ENCODE data around the gene HAND1.

HAND1 gene

DNA sequence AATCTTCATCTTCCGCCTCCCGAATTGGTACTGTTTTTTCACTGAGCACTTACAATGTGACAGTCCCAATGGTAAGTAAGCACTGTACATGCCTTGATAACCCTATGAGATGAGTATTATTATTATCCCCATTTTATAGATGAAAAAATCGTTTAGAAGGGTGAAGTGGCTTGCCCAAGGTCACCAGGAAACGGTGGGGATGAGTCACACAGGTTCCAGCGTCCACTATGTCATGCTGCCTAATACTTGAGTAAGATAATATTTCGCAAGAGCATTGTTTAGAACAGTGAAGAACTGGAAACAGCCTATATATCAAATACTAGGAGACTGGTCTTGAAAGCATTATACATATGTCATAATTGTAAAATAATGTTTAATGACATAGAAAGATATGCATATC is 12.9 kb downstream of the HAND1 start:
- H3K27ac ChIP-seq: no peak overlapping the region

DNA sequence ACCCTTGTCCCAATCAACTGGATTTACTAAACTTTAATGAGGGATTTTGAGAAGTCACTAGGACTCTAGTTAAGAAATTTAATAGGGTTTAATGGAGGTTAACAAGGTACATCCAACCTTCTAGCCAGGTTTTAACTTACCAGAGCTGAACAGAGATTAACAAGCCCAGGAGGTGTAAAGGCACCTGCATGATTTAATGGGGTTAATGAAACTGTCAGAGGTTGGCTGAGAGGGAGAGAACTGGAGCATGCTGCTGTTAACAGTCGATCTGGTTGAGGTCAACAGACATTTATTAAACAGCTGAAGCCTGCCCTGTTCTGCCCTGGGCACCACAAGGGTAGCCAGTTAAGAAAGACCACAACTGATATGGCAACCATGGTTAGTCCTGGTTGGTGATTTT is 13.6 kb downstream of the HAND1 start:
- Histone ChIP-seq H3K4me3 (no peak overlapping the region), H3K27ac (no peak overlapping the region)

More for the DNA sequence above, 12.9 kb downstream of the HAND1 start:
- H3K4me3 ChIP-seq: no peak overlapping the region

DNA sequence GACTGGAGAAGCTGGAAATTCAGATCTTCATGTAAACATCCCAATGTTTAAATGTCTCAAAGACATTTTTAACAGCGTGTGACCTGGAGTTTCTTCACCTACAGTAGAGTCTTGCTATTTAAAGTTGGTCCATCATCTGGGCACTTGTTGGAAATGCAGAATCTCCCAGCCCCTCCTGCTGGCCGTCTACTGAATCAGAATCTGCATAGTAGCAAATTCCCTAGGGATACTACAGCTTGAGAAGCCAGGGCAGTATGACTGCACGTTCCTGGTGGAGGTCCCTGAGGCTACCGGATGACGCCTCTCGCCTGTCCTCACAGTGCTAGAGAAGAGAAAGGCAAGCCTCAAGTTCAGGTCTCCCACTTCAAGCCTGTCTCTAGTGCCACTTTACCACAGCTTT is 16.5 kb downstream of the HAND1 start:
- no peak overlapping the region for H3K4me3 ChIP-seq
- no peak overlapping the region for H3K27ac ChIP-seq

DNA sequence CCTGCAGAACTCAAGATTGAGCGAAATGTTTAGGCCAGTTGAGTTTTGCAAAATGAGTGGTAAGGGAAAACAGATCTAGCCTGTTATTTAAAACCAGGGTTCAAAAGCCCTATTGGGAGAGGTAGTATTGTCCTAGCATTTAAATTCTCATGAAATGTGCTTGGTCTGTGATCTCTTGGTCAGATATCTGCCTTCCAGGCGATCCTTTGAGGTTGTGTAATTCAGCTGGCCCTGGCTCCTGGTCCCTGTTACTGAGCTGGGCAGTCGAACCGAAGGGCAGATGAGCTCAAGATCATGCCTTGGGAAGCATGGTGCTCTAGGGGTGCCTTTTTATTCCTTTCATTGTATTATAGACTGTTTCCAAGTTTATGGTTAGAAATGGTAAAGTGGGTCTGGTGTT is 17.9 kb downstream of the HAND1 start:
- H3K4me3 ChIP-seq: no peak overlapping the region
- no peak overlapping the region for H3K27ac ChIP-seq

GRCh38 chr5:154459015-154459414 is 19.0 kb downstream of the HAND1 start:
- Histone ChIP-seq H3K4me3 (no peak overlapping the region), H3K27ac (no peak overlapping the region)

GRCh38 chr5:154456540-154456939 is 21.5 kb downstream of the HAND1 start:
- H3K27ac ChIP-seq: no peak overlapping the region
- H3K4me3 ChIP-seq: no peak overlapping the region

- Histone ChIP-seq H3K4me3 (no peak overlapping the region), H3K27ac (no peak overlapping the region)
These were observed 22.4 kb downstream of the HAND1 start for GRCh38 chr5:154455585-154455984.

- H3K27ac ChIP-seq: no peak overlapping the region
- no peak overlapping the region for H3K4me3 ChIP-seq
These were observed 26.1 kb downstream of the HAND1 start for GRCh38 chr5:154451957-154452356.

- Histone ChIP-seq H3K27ac (no peak overlapping the region), H3K4me3 (no peak overlapping the region)
These were observed 28.2 kb downstream of the HAND1 start for GRCh38 chr5:154449786-154450185.

DNA sequence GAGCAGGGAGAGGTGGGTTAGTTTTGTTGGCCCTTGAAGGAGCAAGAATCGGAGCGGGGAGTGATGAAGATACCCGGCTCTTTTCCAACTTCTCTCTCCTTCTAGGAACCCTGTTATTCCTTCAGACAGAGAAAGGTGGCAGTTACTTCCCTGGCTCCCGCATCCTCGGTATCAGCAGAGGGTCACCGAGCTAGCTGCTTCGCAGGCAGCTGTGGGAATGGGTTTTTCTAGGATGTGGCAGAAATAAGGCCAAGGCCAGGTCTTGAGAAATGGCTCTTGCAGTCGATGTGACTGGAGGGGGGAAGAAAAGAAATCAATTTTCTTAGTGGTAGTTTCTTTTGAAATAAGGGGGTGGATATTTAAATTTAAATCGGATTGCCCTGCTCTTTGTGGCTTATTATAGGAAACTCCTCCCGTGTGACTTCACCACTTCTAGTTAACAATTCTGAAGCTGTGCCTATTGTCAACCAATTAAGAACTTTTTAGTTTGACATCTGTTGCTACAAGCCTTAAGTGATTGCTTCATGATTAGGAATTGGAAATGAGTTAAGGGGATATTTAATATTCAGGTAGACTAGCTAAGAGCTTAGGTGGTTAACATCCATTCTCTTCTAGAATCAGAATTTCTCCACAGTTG is 30.8 kb downstream of the HAND1 start:
- Histone ChIP-seq H3K27ac (peak overlapping the region in 14 of 21 experiments; percentile 76 to 94 (median 92)), H3K4me3 (peak overlapping the region; percentile 64 to 99 (median 96))

- peak overlapping the region; percentile 64 to 99 (median 96) for H3K4me3 ChIP-seq
- H3K27ac ChIP-seq: peak overlapping the region; percentile 64 to 94 (median 90)
These were observed 31.6 kb downstream of the HAND1 start for GRCh38 chr5:154446195-154447088.

GRCh38 chr5:154445422-154446194 is 32.4 kb downstream of the HAND1 start, which contains the start of gene SAP30L:
SAP30L (plus strand) TSS chr5:154445997; CDS start chr5:154446605, 608 bp downstream.
- Histone ChIP-seq H3K4me3 (peak within 1 kb of the TSS; percentile 64 to 99 (median 96)), H3K27ac (peak within 1 kb of the TSS; percentile 64 to 94 (median 91))

DNA sequence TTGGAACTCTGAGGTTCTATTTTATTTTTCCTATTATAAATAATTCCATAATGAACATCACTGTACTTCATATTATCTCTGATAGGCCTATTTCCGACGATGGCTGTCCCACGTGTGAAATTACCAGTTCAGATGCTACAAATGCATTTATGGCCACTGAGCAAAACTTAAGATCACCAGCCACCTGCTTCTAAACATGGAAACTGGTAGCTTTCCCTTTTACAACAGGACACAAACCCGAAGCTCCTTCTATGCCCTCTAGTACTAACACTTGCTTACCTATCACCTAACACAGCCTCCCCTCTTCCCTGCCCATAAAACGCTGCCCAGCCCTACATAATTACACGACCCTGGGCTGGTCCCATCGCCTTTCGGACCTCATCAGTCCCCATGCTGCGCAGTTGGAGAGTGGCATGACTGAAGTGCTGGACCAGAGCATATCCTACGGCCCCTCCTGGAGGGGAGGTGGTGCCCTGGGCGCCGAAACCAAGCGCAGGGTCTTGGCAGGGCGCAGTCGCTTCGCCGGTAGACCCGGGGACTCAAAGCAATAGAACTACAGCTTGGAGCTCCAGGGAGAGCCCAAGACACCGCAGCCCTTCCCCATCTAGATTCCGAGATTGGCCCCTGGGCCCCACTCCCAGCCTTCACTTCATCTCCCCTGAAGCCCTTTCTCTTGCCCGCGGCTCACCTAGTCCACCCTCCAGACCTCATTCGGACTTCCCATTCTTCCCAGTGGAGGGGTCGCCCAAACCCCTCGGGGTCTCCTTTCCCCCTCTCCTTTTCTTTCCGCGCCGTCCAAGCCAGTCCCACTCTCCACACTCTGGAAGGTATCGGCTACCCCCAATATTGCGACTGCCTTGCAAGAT is 33.2 kb downstream of the HAND1 start:
- Histone ChIP-seq H3K4me3 (peak overlapping the region; percentile 64 to 99 (median 96)), H3K27ac (peak overlapping the region; percentile 2 to 93 (median 87))

DNA sequence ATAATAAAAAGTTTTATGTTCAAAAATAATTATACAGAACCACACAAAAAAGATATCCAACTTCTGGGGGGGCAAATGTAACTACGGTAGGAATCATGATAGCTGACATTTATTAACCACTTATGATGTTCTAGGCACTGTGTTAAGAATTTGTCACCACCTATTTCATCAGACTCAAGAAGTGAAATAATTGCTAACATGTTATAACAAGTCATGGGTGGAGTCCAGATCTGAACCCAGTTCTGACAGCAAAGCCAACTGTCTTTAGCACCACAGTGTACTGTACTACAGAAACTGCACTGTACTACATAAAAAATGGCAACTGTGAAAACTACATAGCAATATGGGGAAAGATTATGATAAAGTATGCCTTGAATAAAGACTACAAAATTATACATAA is 35.2 kb downstream of the HAND1 start:
- Histone ChIP-seq H3K4me3 (no peak overlapping the region), H3K27ac (no peak overlapping the region)

DNA sequence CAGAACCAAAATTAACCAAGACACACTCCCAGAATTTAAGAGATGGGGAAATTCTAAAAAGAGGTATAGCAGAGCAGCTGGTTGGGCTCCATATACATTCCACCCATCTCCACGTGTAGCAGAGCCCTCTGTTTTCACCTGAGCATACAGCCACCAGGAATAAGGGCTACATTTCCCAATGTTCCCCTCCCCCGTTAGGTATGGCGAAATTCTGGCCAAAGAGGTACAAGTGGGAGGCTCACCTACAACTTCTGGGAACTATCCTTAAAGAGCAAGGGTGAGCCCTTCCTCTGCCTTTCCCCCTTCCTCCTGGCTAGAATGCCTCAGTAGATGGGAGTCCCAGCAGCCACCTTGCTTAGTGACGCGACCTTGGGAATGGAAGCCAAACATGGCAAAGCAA is 37.5 kb downstream of the HAND1 start:
- Histone ChIP-seq H3K4me3 (no peak overlapping the region), H3K27ac (no peak overlapping the region)

DNA sequence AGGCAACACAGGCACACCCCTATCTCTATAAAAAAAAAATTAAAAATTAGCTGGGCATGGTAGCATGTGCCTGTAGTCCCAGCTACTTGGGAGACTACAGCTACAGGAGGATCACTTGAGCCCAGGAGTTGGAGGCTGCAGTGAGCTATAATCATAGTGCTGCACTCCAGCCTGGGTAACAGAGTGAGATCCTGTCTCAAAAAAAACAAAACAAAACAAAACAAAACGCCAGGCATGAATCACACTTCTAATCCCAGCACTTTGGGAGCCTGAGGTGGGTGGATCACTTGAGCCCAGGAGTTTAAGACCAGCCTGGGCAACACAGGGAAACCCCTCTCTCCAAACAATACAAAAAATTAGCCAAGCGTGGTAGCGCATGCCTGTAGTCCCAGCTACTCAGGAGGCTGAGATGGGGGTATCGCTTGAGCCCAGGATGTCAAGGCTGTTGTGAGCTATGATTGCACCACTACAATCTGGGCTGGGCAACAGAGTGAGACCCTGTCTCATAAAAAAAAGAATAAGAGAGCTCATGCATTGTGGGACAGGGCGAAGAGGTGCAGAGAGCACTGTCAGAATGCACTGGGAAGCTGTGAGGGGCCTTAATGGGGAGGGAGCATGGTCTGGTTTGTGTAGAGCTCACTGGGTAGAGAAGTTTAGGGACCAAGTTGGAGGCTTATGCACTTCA is 40.6 kb downstream of the HAND1 start:
- Histone ChIP-seq H3K27ac (no peak overlapping the region), H3K4me3 (no peak overlapping the region)

DNA sequence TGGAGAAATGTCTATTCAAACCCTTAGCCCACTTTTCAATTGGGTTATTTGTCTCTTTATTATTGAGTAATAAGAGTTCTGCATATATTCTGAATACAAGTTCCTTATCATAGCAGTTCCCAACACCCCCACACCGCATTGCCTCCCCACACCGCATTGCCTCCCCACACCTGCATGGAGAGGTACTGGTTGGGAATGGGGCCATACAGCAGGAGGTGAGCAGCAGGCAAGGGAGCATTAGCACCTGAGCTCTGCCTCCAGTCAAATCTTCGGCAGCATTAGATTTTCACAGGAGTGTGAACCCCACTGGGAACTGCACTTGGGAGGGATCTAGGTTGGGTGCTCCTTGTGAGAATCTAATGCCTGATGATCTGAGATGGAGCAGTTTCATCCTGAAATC is 42.8 kb downstream of the HAND1 start:
- H3K27ac ChIP-seq: no peak overlapping the region
- no peak overlapping the region for H3K4me3 ChIP-seq

DNA sequence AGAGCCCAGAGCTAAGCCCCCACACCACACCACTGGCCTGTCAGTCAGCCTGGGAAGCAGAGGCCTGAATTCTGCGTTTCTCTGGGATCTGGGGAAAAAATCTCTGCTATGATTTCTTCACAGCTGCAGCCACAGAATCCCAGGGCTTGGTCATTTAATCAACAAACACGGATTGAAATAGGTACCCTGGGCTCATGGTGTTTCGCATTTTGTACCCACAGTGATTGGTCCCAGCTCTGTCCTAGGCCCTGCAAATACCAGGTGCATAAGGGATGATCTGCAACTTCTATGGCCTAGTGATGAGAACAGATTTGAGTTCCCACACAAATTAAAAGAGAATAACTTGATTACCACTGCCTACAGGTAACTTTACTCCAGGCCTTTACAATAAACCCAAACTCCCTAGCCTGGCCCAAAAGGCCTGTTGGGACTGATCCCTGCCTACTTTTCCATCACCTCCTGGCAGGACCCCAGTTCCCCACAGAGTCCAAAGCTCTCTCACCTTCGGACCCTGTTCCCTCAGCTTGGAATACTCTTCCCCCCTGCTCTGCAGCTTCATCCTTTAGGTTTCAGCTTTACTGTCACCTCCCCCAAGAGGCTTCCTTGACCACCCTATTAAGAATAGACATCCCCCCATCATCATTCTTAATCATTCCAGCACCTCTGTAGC is 46.9 kb downstream of the HAND1 start:
- H3K4me3 ChIP-seq: no peak overlapping the region
- no peak overlapping the region for H3K27ac ChIP-seq

All from skin epidermis (tissue), 12 donors.